Measurements from ENCODE around the gene CABLES1. TPM values are rescaled to one million over a fixed set of nuclear protein-coding genes. Genes with fewer than 3 reads are reported as not detected.
"Not testable (repeated sequence)": the region's sequence is repeated elsewhere in the genome, so short reads cannot be mapped to it uniquely, and the experiment has no call there.

CABLES1 gene
- total RNA-seq, 4 donors from 2014 or later = 4.0 to 24.0 (median 10.2) TPM

- Histone ChIP-seq H3K36me3 (no peaks in the 10 kb centered on the region), H3K4me1 (no peaks in the 10 kb centered on the region), H3K4me3 (no peak overlapping the region), H3K27ac (no peak overlapping the region), H3K9me3 (peaks cover 0 to 9% (median 0%) of the 10 kb centered on the region in 3 donors), H3K27me3 (no peaks in the 10 kb centered on the region)
- ATAC-seq = no peak
- no peak for TF ChIP-seq POLR2A (IDR thresholded peaks at IDR 0.05)
- TF ChIP-seq EP300 (IDR thresholded peaks at IDR 0.05) = no peak
- TF ChIP-seq POLR2AphosphoS5 (IDR thresholded peaks at IDR 0.05) = no peak
- TF ChIP-seq CTCF (IDR thresholded peaks at IDR 0.05) = no peak
- WGBS, 2 donors (ENCODE audit: low coverage in 1 of 2) = 100% methylated on average over 1 of the region's 6 CpGs; no CpG with 5 or more reads in 1 of the 2 donors
Measured at GRCh38 chr18:23282437-23282781, 147.1 kb downstream of the CABLES1 start.

GRCh38 chr18:23283916-23284430 lies 148.7 kb downstream of the CABLES1 start:
- TF ChIP-seq CTCF (IDR thresholded peaks at IDR 0.05) (no peak), POLR2AphosphoS5 (IDR thresholded peaks at IDR 0.05) (no peak), EP300 (IDR thresholded peaks at IDR 0.05) (no peak), POLR2A (IDR thresholded peaks at IDR 0.05) (no peak)
- ATAC-seq = no peak
- H3K4me3 ChIP-seq = no peak overlapping the region
- H3K9me3 ChIP-seq = no peaks in the 10 kb centered on the region
- no peaks in the 10 kb centered on the region for H3K27me3 ChIP-seq
- 65 to 100% methylated on average over 1 to 2 of the region's 2 CpGs for WGBS, 2 donors (ENCODE audit: low coverage in 1 of 2)
- no peaks in the 10 kb centered on the region for H3K4me1 ChIP-seq
- no peaks in the 10 kb centered on the region for H3K36me3 ChIP-seq
- no peak overlapping the region for H3K27ac ChIP-seq

- Histone ChIP-seq H3K9me3 (no peaks in the 10 kb centered on the region), H3K27me3 (no peaks in the 10 kb centered on the region), H3K27ac (no peak overlapping the region), H3K36me3 (no peaks in the 10 kb centered on the region), H3K4me1 (no peaks in the 10 kb centered on the region), H3K4me3 (no peak overlapping the region)
- no peak for ATAC-seq
- WGBS, 2 donors (ENCODE audit: low coverage in 1 of 2) = 87% methylated on average over 2 of the region's 2 CpGs; no CpG with 5 or more reads in 1 of the 2 donors
- TF ChIP-seq POLR2AphosphoS5 (IDR thresholded peaks at IDR 0.05) = no peak
- no peak for TF ChIP-seq POLR2A (IDR thresholded peaks at IDR 0.05)
- no peak for TF ChIP-seq EP300 (IDR thresholded peaks at IDR 0.05)
- TF ChIP-seq CTCF (IDR thresholded peaks at IDR 0.05) = no peak
Measured at GRCh38 chr18:23284629-23285028, 149.3 kb downstream of the CABLES1 start.

- H3K4me1 ChIP-seq, H3K4me3 ChIP-seq, H3K36me3 ChIP-seq, H3K27me3 ChIP-seq, ATAC-seq, H3K9me3 ChIP-seq, H3K27ac ChIP-seq: not testable (repeated sequence)
- WGBS, 2 donors (ENCODE audit: low coverage in 1 of 2) = 83 to 86% methylated on average over 6 to 10 of the region's 12 CpGs
Measured at GRCh38 chr18:23285581-23285980, 150.3 kb downstream of the CABLES1 start.

- ATAC-seq = peak; percentile 43
- TF ChIP-seq EP300 (IDR thresholded peaks at IDR 0.05) (no peak), CTCF (IDR thresholded peaks at IDR 0.05) (no peak), POLR2A (IDR thresholded peaks at IDR 0.05) (no peak), POLR2AphosphoS5 (IDR thresholded peaks at IDR 0.05) (no peak)
- Histone ChIP-seq H3K27me3 (no peaks in the 10 kb centered on the region), H3K36me3 (no peaks in the 10 kb centered on the region), H3K4me1 (no peaks in the 10 kb centered on the region), H3K4me3 (no peak overlapping the region), H3K9me3 (no peaks in the 10 kb centered on the region), H3K27ac (no peak overlapping the region)
- WGBS, 2 donors (ENCODE audit: low coverage in 1 of 2) = 100% methylated on average over 1 of the region's 4 CpGs; no CpG with 5 or more reads in 1 of the 2 donors
Measured at GRCh38 chr18:23291456-23292205, 156.3 kb downstream of the CABLES1 start.

Measured in gastroesophageal sphincter (tissue), 4 donors.